Fibroblast of skin of left quadriceps (primary cell): Measurements from ENCODE around the gene RNASEH2A.

Experiments
- DNase-seq, 2 experiments: peaks; one replicate each; pipeline ENCODE4 v3.0.0-alpha.2; 2013; ENCODE audit warnings: low read depth in 2 of 2

The RNASEH2A gene

GRCh38 chr19:12782424-12783290 is 23.7 kb upstream of the RNASEH2A start:
- peak; percentile 64 for DNase-seq

- DNase-seq = no peak
Observed at GRCh38 chr19:12783291-12783848, 23.0 kb upstream of the RNASEH2A start.

GRCh38 chr19:12783849-12784393 is 22.5 kb upstream of the RNASEH2A start:
- no peak for DNase-seq

DNA sequence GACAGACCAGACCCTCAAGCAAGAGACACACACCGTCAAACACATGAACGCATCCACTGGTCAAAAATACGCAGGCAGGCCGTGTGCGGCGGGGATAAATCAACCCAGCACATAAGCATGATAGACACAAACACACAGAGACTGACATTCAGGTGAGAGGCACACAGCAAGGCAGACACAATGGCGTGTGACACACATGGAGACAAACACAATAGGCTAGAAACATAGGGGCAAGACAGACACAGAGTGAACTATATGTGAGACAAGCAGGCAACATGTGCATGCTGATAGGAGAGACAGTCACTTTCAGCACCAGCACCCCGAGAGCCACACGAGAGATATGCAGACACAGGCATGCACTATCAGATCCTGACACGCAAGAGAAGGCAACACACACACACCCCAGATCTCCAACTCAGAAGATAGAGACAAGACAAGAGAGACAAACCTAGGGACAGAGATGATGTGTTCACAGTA is 22.0 kb upstream of the RNASEH2A start:
- no peak for DNase-seq

- no peak for DNase-seq
Observed at GRCh38 chr19:12784871-12785430, 21.4 kb upstream of the RNASEH2A start.

DNA sequence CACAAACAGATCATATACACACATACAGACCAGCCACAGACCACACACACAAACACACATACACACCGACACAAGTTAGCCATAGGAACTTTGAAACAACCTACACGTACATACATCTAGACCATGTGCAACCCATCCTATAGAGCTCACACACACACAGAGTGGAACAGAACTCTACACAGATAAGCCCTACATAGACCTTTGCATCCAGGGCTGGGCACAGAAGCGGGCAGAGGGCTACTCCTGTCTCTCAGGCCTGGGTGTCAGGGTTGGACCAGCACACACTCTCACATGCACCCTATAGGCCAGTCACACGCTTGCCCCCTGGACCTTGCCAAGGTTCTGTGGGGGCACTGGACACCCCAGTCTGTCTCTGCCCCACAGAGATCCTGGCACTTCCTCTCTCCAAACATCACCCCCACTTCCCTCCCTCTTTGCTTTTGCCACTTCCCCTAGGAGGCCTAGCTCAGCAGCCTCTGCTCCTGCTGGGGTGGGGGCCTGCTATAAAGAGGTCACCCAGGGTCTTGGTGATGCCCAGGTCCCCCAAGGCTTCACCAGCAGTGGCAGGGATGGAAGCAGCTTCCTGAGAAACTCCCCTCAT is 20.9 kb upstream of the RNASEH2A start:
- no peak for DNase-seq

DNA sequence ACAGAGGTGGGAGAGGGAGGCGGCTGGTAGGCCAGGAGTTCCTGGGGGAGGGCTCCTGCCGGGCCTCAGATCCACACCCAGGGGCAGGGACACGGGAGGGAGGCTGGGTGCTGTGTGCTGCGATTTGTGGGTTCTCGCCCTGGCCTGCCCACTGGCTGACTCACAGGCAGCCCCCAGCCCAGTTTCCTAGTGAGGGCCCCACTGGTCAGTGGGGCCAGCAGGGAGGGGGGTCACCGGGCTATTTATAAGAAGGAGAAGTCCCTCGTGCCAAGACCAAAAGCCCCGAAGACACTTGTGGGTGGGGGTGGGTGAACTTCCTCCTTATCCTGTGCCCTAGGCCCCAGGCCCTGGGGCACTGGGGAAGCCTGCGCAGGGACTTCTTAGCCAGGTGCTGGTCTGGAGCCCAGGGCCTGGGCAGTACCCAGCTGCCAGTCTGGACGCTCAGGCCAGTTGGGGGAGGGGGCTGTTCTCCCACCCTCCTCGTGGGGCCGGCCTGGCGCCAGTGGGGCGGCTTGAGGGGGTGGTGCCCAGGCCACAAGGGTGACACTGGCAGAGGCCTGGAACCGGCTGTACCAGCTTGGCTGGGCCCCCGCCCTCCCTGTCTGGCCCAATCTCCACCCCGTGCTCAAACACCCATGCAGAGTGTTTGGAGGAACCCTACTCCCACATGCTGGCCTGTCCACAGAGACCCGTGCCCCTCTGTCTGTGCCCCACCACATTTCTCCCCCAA is 20.1 kb upstream of the RNASEH2A start:
- no peak for DNase-seq

DNA sequence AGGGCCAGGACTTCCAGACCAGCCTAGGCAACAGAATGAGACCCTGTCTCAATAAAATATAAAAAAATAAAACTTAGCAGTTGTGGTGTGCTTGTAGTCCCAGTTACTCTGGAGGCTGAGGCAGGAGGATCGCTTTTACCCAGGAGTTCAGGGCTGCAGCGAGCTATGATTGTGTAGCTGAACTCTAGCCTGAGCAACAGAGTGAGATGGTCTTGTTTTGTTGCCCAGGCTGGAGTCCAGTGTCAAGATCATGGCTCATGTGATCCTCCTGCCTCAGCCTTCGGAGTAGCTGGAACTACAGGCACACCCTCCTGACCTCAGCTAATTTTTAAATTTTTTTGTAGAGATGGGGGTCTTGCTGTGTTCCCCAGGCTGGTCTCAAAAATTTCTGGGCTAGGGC is 19.4 kb upstream of the RNASEH2A start:
- DNase-seq = no peak

DNA sequence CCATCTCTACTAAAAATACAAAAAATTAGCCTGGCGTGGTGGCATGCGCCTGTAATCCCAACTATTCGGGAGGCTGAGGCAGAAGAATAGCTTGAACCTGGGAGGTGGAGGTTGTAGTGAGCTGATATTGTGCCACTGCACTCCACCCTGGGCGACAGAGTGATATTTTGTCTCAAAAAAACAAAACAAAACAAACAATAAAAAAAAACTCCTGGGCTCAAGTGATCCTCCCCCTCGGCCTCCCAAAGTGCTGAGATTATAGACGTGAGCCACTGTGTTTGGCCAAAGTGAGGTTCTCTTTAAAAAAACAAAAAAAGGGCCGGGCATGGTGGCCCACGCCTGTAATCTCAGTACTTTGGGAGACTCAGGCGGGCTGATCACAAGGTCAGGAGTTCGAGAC is 18.9 kb upstream of the RNASEH2A start:
- no peak for DNase-seq

DNA sequence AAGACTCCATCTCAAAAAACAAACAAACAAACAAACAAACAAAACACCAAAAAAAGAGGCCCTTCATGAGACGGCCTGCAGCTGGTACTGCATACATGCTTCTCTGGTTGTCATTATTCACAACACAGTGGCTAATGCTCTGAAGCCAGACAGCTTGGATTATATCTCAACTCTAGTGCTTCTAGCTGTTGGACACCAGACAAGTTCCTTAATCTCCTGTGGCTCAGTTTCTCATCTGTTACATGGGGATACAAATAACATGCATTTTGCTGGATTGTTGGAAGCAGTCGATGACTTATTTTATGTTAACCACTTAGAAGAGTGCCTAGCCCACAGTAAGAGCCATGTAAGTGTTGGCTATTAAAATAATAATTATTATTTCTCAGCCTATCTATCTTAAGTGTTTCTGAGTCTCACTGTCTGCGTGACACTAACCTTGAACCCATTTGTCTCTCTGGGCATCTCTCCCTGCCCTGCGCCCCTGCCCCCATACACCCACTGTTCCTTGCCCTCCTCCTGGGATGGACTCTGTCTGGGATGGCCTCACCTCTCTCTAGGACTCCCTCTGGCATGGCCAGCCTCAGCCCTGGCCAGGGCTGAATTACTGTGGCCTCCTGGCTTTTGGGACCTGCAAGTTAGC is 18.2 kb upstream of the RNASEH2A start:
- DNase-seq = no peak

DNA sequence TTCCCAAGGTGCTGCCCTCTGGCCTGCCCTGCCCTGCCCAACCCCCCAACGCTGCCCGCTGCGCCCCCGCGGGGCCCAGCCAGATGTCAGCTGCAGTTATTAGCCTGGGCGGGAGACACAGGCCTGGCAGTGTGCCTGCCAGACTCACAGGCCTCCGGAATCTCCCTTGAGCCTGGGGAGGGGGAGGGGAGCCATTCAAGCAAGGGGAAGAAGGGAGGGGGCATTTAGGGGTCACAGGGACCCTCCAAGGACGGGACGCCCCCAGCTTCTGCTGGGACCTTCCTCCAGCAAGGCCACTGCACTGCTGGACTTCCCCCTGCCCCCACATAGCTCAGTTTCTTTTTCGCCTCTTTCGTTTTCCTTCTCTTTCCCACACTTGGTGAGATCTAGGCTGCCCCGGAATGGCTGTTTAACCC is 17.7 kb upstream of the RNASEH2A start:
- no peak for DNase-seq

DNA sequence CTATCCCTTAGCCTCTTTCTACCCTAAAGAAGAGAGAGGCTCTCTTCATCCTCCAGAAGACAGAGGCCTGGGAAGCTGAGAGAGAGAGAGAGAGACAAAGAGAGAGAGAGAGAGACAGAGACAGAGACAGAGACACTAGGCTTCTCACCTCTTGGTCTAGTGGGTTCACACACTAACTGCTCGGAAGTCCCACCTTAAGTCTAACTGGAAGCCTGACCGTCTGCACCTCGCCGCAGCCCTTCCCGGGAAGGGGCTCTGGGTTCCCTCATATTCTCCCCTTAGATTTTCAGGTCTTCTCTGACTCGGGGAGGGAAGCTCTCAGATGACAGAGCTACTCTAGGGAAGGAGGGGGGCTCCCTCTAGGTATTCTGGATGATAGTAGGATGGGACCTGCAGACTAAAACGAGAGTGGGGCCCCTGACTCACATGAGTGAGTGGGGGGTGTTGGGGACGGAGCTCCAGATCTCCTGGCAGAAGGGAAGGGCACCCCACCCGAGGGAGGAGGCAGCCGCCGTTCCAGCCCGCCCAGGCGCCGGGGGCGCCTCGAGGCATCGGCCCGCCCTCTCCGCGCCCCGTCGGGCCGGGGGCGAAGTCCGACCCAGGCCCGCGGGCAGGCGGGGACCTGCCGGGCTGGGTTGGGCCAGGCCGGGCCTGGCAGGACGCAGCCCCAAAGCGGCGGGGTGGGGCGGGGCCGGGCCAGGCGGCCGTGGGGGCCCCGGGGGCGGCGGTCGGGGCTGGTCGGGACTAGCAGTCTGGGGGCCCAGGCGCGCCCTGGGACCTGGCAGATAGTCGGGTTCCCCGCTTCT is 17.1 kb upstream of the RNASEH2A start:
- no peak for DNase-seq

GRCh38 chr19:12789904-12790619 is 16.3 kb upstream of the RNASEH2A start:
- DNase-seq = peak; percentile 94 to 96

DNA sequence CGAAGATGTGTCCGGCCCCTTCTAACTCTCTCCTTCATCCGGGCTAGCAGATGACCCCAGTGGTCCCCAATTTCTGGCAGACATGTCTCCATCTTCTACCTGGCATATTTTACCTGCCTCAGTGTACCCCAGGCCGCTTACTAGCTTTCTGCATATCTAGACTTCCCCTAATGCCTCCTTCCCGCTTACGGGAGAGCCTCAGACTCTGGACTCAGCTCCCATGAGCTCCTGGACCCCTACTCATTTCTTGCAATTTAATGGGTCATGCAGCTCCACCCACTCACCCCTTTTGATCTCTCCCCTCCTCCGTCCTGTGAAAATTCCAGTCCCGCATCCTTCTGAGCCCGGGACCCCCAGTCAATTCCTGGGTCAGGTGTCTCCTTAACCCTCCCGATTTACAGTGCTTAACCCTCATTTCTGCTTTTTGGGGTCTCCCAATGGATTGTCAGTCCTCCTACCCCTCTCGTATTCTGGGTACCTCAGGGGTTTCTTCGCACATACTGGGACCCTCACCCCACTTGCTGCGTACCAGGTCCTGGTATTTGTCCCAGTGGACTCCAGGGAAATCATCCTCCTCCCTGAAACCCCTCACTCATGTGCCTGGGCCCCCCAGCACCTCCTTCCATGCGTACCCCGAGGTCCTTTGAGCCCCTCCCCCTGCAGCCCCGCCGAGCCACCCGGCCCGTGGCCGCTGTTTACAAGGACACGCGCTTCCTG is 15.6 kb upstream of the RNASEH2A start:
- no peak for DNase-seq

- peak; percentile 94 to 95 for DNase-seq
Observed at GRCh38 chr19:12791345-12792050, 14.9 kb upstream of the RNASEH2A start, which contains the start of gene JUNB. JUNB (plus strand) TSS chr19:12791486; CDS start chr19:12791772, 286 bp downstream.

DNA sequence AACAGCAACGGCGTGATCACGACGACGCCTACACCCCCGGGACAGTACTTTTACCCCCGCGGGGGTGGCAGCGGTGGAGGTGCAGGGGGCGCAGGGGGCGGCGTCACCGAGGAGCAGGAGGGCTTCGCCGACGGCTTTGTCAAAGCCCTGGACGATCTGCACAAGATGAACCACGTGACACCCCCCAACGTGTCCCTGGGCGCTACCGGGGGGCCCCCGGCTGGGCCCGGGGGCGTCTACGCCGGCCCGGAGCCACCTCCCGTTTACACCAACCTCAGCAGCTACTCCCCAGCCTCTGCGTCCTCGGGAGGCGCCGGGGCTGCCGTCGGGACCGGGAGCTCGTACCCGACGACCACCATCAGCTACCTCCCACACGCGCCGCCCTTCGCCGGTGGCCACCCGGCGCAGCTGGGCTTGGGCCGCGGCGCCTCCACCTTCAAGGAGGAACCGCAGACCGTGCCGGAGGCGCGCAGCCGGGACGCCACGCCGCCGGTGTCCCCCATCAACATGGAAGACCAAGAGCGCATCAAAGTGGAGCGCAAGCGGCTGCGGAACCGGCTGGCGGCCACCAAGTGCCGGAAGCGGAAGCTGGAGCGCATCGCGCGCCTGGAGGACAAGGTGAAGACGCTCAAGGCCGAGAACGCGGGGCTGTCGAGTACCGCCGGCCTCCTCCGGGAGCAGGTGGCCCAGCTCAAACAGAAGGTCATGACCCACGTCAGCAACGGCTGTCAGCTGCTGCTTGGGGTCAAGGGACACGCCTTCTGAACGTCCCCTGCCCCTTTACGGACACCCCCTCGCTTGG is 14.1 kb upstream of the RNASEH2A start:
- DNase-seq = no peak

DNA sequence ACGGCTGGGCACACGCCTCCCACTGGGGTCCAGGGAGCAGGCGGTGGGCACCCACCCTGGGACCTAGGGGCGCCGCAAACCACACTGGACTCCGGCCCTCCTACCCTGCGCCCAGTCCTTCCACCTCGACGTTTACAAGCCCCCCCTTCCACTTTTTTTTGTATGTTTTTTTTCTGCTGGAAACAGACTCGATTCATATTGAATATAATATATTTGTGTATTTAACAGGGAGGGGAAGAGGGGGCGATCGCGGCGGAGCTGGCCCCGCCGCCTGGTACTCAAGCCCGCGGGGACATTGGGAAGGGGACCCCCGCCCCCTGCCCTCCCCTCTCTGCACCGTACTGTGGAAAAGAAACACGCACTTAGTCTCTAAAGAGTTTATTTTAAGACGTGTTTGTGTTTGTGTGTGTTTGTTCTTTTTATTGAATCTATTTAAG is 13.5 kb upstream of the RNASEH2A start:
- no peak for DNase-seq
